Dermis microvascular lymphatic vessel endothelial cell (primary cell): Measurements from ENCODE around the gene OR5B3. TPM values are rescaled to one million over a fixed set of nuclear protein-coding genes. Genes with fewer than 3 reads are reported as not detected.
"Not testable (repeated sequence)": the region's sequence is repeated elsewhere in the genome, so short reads cannot be mapped to it uniquely, and the experiment has no call there.

Source experiments
- DNase-seq, 2 donors: peaks; one replicate each; pipeline versions ENCODE4 v3.0.0 to v3.0.0-alpha.2; 2010; ENCODE audit warnings: low read depth in 2 of 2
- total RNA-seq: library from RNA; depleted of rRNA; stranded (reverse); fragments of >200 nt; gene quantifications from 2 replicates; pipeline ENCODE4 v1.2.1, GENCODE V29; 2014

OR5B3 gene
- not detected in 2 replicates for total RNA-seq

- no peak for DNase-seq
Measured at GRCh38 chr11:58406774-58407173, at the start of gene OR5B3. TSS of gene OR5B3 (minus strand) at chr11:58406874. CDS start at chr11:58403409, 3,465 bp downstream.

DNA sequence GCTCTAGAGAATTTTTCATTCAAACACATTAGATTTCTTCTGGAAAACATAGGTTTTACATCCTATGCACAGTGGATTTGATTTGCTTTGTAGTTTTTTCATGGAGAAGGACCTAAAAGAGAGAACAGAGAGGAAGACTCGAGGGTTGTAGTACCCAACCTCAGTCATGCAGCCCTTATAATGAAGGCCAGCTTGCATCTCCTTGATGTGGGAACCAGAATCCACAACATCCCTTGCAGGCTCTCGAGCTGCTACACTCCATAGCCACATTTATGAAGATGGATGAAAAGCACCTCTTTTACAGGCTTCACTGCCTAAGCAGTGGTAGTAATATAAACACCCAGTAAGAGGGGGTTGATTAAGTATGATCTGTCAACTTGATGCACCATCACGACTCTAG, 44.9 kb upstream of the OR5B3 start:
- no peak for DNase-seq

GRCh38 chr11:58446294-58446693, 39.6 kb upstream of the OR5B3 start:
- DNase-seq: no peak

DNA sequence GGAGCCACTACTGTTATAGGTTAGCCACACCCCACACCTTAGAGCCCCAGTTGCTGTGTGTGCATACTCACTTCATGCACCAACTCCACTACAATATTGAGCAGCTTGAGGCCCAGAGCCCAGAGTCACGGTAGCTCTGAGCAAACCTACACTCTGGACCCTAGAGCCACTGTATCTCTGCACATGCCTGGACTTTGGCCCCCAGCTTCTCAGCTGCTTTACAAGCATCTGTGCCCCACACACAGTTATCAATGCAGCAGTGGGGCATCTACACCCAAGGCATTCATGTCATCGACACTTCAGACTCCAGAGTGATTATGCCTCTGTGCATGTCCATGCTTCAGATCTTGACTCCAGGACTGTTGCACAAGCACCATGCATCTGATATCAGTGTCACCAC, 37.6 kb upstream of the OR5B3 start:
- DNase-seq: no peak

DNA sequence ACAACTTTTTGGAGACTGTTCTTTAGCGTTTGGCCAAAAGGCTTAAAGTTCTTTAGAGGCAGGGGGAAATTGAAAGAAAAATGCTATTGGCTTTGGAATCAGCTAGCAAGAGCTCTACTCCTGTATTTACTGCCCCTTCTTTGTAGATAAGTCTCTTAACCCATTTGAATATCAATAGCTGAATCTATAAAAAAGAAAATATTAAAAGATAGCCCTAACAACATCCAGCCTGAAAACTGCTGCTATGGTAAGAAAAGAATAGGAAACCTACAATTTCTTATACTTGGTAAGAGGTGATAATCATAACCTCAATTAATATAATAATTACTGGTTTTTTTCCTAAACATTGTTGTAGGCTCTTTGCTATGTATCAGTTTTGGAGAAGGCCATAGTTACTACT, 35.5 kb upstream of the OR5B3 start, which contains the start of gene OR5B12:
Gene OR5B12 (minus strand): TSS at position 101 of the 400 bp plus-strand sequence. CDS start 2,085 bp downstream, outside the sequence.
- no peak for DNase-seq

GRCh38 chr11:58438486-58438885, 31.8 kb upstream of the OR5B3 start:
- no peak for DNase-seq

DNA sequence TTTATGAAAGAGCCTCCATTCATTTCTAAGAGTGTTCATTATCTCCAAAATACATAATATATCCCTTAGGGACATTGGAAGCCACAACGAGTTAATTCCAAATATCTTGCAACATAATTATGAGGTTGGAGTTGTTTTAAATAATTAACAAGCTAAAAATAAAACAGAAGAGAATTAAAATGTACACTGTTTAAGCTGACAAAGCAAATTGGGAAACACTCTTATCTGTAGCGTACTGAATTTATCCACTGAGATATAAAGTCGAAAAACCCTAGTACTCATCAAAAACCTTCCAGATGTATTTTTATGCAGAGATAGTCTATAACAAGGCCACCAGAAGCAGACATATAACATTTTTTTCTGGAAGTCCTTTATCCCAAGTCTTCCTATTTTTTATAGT, 27.5 kb upstream of the OR5B3 start:
- DNase-seq: no peak

- DNase-seq: no peak
Measured at GRCh38 chr11:58433638-58434203, 27.0 kb upstream of the OR5B3 start.

DNA sequence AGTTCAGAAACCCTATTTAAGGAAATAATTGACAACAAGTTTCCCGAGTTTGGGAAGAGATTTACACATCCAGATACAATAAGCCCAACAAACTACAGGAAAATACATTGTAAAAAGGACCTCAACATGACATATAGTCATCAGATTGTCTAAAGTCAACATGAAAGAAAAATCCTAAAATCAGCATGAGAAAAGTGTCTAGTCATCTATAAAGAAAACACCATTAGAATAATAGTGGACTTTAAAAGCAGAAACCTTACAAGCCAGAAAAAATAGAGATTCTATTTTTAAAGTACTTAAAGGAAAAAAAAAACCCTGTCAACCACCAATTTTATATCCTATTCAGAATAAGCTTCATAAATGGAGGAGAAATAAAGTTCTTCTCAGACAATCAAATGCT, 22.6 kb upstream of the OR5B3 start:
- DNase-seq: no peak

DNA sequence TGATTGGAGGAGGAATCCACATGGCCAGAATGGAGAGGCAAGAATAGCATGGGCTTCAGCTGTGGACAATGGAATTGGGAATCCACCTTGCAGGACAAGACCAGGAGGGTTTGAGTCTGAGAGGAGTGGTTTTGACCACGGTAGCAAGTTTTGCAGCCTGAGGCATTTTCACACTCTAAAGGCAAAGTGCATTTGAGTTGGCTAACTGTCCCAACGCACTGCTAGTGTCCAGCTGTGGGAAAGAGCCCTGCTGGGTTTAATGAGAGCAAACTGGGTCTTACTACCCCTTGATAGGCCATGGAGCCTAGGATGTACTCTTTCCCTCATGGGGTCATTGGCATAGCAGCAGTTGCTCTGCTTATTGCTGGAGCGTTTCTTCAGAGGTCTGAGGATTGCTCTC, 21.3 kb upstream of the OR5B3 start, which contains the start of gene OR5B2:
Gene OR5B2 (minus strand): TSS at position 101 of the 400 bp plus-strand sequence. CDS start 4,860 bp downstream, outside the sequence.
- no peak for DNase-seq

GRCh38 chr11:58399622-58400021, 7.1 kb downstream of the OR5B3 start:
- DNase-seq: not testable (repeated sequence)

- no peak for DNase-seq
Measured at GRCh38 chr11:58395581-58395980, 11.1 kb downstream of the OR5B3 start.

GRCh38 chr11:58394195-58394594, 12.5 kb downstream of the OR5B3 start:
- peak; percentile 24 to 81 for DNase-seq

- DNase-seq: no peak
Measured at GRCh38 chr11:58392746-58393145, 13.9 kb downstream of the OR5B3 start.

GRCh38 chr11:58391879-58392278, 14.8 kb downstream of the OR5B3 start:
- no peak for DNase-seq

DNA sequence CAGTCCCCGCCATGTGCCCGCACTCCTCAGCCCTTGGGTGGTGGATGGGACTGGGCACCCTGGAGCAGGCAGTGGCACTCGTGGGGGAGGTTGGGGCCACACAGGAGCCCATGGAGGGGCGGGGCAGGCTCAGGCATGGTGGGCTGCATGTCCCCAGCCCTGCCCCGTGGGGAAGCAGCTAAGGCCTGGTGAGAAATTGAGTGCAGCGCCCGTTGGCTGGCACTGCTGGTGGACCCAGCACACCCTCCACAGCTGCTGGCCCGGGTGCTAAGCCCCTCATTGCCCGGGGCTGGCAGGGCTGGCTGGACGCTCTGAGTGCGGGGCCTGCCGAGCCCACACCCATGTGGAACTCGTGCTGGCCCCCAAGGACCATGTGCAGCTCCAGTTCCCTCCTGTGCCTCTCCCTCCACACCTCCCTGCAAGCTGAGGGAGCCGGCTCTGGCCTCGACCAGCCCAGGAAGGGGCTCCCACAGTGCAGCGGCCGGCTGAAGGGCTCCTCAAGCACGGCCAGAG, 16.1 kb downstream of the OR5B3 start:
- no peak for DNase-seq

DNA sequence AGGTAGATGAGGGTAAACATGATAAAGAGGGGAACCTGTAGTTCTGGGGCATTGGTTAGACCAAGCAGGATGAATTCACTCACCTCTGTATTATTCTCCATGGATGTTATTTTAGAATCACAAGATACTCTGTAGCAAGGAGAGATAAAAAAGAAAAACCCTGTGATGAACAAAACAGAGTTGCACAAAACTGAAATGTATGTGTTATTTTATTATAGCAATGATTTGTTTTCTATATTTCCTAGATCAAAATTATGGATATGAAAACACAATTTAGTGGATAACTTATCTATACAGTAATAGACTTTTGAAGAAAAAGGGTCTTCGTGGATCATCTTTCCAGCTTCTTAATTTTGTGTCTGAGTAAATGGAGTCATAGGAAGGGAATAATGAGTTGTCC, 47.7 kb downstream of the OR5B3 start, which contains the start of gene OR5B17:
Gene OR5B17 (minus strand): TSS at position 101 of the 400 bp plus-strand sequence. CDS start 0 bp downstream, at position 101.
- DNase-seq: no peak

GRCh38 chr11:58354727-58355126, 51.9 kb downstream of the OR5B3 start:
- DNase-seq: no peak

Other genes with a start within 250 kb of the OR5B3 start
- gene OR9Q2, start 217.8 kb downstream of the OR5B3 start, total RNA-seq: not detected in 2 replicates
- not detected in 2 replicates for gene OR1S2, start 202.7 kb downstream of the OR5B3 start, total RNA-seq
- not detected in 2 replicates for gene OR1S1, start 194.2 kb downstream of the OR5B3 start, total RNA-seq
- not detected in 2 replicates for gene OR10Q1, start 178.0 kb downstream of the OR5B3 start, total RNA-seq
- not detected in 2 replicates for gene OR10W1, start 138.6 kb downstream of the OR5B3 start, total RNA-seq
- not detected in 2 replicates for gene OR5B17, start 47.8 kb downstream of the OR5B3 start, total RNA-seq
- not detected in 2 replicates for gene OR5B2, start 21.2 kb upstream of the OR5B3 start, total RNA-seq
- not detected in 2 replicates for gene OR5B12, start 35.4 kb upstream of the OR5B3 start, total RNA-seq
- gene OR5B21, start 101.2 kb upstream of the OR5B3 start, total RNA-seq: not detected in 2 replicates
- gene LPXN, start 169.0 kb upstream of the OR5B3 start, total RNA-seq: 2.0 and 2.4 TPM in 2 replicates
- gene ZFP91, start 172.2 kb upstream of the OR5B3 start, total RNA-seq: 35.2 and 35.3 TPM in 2 replicates
- gene CNTF, start 215.8 kb upstream of the OR5B3 start, total RNA-seq: 1.2 and 1.3 TPM in 2 replicates